Colon (tissue), 2 donors: ENCODE measurements around the gene RPS6KC1.
"Not testable (repeated sequence)": the region's sequence is repeated elsewhere in the genome, so short reads cannot be mapped to it uniquely, and the experiment has no call there.

ENCODE experiments used
- FAIRE-seq: peaks from 2 replicates; lab custom pipeline; 2012; peaks lifted over from hg19 to GRCh38; lab: Jason Lieb, UNC
- donor health status: control.
- donor health status: control.

The RPS6KC1 gene

DNA sequence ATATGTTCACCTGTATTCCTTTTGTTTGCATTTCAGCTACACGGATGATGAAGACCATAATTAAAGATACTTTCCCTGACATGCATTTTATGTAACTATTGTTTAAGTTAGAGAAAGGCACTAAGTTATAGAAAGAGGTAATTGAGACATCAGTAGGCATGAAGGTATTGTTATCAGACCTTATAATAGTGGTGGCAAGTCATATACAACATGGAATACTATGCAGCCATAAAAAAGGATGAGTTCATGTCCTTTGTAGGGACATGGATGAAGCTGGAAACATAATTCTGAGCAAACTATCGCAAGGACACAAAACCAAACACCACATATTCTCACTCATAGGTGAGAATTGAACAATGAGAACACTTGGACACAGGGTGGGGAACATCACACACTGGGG is 109.4 kb downstream of the RPS6KC1 start:
- not testable (repeated sequence) for FAIRE-seq

DNA sequence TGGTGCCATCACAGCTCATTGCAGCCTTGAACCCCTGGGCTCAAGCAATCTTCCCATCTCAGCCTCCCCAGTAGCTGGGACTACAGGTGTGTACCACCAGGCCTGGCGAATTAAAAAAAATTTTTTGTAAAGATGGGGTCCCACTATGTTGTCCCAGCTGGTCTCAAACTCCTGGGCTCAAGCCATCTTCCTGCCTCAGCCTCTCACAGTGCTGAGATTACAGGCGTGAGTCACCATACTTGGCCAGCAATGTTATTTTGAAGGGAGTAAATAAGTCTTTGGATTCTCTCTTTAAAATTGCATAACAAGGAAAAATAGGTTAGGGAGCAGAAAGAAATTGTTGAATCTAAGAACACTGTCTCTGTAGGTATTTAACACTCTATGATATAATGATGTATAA is 111.3 kb downstream of the RPS6KC1 start:
- no peak for FAIRE-seq

DNA sequence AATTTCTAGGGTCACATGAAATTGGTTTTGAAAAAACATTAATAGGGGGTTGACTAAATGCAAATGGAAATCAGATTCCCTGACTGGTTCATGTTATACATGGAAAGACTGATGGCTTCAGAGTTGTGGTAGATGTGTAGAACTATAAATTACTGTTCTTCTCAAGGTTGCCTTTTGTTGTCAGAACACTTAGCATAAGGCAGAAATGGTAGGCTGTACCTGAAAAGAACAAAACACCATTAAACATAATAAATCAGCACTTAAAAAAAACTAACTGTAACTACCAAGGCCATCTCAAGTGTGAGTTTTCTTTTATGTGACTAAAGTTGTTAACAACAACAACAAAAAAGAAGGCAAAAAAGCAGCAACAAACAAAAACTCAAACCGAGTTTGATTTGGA is 111.8 kb downstream of the RPS6KC1 start:
- FAIRE-seq, result no peak

DNA sequence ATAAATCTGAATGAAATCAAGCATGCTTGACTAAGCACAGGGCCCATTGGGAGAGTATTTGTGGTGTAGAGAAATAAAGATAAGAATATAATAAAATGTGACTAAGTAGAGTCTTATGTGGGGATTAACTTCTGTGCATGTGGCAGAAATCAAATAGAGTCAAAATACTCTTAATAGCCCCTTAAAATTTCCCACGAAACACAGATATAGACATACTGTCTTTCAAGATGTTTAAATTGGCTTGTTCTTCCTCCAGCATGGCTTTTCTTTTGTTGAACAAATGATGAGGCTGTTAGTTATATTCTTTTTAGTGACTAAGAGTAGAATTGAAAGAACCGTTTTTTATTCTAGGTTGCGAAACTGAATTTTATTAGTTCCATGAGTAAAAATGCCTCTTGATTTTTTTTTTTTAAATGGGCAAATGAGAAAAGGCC is 112.3 kb downstream of the RPS6KC1 start:
- FAIRE-seq, result no peak

DNA sequence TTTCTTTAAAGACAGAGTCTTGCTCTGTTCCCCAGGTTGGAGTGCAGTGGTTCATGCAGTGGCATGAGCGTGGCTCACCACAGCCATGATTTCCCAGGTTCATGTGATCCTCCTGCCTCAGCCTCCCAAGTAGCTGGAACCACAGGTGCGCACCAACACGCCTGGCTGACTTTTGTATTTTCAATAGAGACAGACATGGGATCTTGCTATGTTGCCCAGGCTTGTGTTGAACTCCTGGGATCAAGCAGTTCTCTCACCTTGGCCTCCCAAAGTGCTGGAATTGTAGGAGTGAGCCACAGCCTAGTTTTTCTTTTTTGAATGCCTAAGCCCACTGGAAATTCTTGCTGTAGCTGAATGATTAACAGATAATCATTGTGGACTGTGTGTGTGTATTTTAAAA is 113.5 kb downstream of the RPS6KC1 start:
- FAIRE-seq, result no peak

DNA sequence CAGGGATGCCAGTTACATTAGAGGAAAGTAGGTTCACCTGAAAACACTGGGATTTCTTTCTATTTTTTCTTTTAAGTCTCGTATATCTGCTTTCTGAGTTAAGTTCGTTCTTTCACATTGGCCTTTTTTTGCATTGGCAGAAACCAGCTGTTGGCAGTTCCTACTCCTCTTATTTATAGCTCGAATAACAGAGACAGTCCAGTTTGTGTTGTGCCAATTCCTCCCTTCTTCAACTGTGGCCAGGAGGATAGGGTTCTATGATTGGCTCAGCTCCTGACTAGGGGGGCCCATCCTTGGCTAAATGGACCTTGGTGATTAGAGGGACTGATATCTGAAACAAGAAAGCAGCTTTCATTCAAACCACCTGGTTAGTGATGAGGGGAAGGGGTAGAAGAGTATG is 115.8 kb downstream of the RPS6KC1 start:
- FAIRE-seq, result no peak

DNA sequence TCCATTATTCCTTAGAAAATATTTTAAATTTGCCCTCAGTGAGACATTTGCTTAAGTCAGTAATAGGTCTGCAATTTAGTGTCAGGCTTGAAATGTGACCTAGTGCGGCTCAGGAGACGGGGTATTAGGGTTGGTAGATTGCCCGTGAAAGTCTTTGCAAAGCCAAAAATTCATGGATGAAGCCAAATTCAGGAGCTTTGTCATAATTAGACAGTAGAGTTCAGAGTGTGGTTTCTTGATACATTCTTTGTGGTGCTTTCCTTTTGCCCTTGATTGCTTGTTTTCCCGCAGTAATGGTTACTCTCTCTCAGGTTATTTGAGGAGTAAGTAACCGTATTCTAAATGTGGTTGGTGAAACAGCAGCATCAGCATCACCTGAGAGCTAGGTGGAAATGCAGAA is 120.7 kb downstream of the RPS6KC1 start:
- no peak for FAIRE-seq

DNA sequence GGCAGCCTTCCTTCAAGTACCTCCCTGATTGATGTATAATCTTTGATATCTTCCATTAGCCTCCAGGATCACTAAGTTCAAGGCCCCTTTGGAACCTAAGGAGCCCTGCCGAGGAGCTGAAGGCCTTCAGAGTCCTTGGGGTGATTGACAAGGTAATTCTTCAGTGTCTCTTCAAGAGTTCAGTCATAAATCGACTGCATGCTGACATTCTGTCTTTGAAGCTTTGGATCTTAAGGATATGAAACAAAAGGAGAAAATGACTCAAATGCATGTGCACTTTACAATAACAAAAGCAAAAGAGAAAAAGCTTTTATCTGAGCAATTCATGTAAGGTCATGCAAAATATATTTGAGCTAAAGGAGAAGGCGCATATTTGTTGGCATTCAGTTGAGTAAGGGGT is 125.3 kb downstream of the RPS6KC1 start:
- FAIRE-seq, result no peak

DNA sequence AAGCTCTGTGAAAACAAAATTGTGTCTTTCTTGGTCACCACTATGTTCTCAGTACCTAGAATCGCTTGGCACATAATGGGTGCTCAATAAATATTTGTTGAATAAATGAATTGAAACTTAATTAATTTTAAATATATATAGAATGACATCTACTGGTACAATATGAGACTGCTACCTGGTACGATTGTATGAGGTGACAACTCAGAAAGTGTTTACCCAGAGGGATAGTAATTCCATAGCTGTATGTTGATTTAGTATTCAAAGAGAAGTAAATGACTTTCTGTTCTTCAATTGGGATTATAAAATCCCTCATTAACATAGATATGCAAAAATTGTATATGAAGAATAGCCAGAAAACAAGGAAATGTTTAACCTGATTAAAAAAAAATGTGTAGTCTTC is 128.7 kb downstream of the RPS6KC1 start:
- no peak for FAIRE-seq

DNA sequence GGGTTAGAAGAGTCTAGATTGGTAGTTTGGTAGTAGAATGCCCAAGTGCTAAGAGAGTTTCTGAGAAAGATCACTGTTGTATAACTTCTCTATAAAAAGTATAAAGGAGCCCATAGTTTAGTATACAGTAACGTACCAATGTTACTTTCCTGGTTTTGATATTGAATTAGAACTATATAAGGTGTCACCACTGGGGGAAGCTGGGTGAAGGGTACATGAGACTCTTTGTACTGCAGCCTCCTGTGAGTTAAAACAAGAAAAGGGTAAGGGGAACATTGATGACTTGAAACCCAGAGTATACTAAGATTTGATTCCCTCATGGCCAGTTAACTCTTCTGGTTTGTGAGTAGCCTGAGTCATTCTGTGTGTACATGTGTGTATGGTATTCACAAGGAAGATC is 129.8 kb downstream of the RPS6KC1 start:
- no peak for FAIRE-seq

DNA sequence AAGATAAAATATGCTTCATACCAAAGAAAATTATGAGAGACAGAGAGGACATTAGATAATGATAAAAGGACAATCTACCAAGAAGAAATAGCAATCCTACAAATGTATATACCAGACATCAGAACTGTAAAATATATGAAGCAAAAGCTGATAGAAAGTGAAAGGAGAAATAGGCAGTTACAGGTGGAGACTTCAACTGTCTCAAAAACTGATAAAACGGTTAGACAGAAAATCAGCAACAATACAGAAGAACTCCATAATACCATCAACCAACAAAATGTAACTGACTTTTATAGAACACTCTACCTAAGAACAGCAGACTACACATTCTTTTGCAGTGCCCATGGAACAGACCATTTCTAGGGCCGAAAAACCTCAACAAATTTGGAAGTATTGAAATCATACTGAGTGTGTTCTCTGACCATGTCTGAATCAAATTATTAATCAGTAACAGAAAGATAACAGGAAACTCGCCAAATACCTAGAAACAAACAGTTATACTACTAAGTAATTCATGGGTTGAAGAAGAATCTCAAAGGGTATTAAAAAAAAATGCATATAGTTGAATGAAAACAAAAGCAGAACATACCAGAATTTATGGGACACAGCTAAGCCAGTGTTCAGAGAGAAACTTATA is 132.1 kb downstream of the RPS6KC1 start:
- no peak for FAIRE-seq

DNA sequence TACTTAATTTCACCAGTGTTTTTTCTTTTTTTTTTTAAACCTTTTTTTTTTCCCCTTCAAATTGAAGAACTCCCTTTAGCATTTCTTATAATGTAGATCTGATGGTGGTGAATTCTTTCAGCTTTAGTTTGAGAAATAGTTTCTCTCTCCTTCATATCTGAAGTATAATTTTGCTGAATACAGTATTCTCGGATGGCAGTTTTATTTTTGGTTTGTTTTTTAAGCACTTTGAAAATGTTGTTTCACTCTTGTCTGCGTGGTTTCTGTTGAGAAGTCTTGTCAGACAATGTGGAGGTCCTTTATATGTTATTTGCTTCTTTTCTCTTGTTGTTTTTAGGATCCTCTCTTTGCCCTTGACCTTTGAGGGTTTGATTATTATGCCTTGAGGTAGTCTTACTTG is 135.1 kb downstream of the RPS6KC1 start:
- no peak for FAIRE-seq

DNA sequence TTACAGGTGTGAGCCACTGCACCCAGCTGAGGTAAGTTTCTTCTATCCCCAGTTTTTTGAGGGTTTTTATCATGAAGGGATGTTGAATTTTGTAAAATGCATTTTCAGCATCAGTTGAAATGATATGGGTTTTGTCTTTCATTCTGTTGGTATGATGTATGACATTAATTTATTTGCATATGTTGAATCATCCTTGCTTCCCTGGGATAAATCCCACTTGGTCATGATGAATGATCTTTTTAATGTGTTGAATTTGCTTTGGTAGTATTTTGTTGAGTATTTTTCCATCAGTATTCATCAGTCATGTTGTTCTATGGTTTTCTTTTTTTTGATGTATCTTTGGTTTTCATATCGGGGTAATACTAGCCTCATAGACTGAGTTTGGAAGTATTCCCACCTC is 141.0 kb downstream of the RPS6KC1 start:
- no peak for FAIRE-seq

DNA sequence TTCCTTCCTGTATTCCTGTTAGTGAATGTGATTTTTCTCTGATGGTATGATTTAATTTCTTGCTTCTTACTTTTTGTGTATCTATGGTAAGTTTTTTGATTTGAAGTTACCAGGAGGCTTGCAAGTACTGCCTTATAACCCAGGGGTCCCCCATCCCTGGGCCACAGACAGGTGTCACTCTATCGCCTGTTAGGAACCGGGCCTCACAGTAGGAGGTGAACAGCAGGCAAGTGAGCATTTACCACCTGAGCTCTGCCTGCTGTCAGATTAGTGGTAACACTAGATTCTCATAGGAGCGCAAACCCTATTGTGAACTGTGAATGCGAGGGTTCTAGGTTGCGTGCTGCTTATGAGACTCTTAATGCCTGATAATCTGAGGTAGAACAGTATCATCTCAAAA is 143.3 kb downstream of the RPS6KC1 start:
- no peak for FAIRE-seq

DNA sequence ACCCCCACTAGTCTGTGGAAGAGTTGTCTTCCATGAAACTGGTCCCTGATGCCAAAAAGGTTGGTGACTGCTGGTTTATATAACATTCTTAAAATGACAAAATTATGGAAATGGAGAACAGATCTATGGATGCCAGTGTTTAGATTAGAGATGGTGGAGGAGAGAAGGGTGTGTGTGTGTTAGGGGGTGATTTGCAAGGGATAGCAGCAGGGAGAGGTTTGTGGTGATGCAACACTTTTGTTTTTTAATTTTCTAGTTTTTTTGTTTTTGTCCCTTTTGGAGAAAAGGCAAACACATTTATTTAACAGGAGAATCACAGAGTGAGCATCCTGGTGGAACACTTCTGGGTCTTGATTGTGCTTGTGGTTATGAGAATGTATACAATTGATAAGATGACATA is 143.8 kb downstream of the RPS6KC1 start:
- FAIRE-seq, result no peak

DNA sequence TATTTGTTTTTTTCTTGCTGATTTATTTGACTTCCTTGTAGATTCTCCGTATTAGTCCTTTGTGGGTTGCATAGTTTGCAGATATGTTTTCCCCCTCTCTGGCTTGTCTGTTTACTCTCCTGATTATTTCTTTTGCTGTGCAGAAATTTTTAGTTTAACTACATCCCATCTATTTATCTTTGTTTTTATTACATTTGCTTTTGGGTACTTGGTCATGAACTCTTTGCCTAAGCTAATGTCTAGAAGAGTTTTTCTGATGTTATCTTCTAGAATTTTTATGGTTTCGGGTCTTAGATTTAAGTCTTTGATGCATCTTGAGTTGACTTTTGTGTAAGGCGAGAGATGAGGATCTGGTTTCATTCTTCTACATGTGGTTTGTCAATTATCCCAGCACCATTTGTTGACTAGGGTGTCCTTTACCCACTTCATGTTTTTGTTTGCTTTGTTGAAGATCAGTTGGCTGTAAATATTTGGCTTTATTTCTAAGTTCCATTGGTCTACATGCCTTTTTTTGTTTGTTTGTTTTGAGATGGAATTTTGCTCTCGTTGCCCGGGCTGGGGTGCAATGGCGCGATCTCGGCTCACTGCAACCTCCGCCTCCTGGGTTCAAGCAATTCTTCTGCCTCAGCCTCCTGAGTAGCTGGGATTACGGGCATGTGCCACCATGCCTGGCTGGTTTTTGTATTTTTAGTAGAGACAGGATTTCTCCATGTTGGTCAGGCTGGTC is 145.4 kb downstream of the RPS6KC1 start:
- FAIRE-seq, result not testable (repeated sequence)

DNA sequence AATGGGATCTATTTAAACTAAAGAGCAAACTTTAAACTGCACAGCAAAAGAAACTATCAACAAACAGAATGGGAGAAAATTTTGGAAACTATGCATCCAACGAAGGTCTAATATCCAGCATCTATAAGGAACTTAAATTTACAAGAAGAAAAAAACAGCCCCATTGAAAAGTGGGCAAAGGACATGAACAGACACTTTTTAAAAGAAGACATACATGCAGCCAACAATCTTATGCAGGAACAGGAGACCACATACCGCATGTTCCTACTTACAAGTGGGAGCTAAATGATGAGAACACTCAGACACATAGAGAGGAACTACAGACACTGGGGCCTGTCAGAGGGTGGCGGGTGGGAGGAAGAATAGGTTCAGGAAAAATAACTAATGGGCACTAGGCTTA is 149.6 kb downstream of the RPS6KC1 start:
- no peak for FAIRE-seq

DNA sequence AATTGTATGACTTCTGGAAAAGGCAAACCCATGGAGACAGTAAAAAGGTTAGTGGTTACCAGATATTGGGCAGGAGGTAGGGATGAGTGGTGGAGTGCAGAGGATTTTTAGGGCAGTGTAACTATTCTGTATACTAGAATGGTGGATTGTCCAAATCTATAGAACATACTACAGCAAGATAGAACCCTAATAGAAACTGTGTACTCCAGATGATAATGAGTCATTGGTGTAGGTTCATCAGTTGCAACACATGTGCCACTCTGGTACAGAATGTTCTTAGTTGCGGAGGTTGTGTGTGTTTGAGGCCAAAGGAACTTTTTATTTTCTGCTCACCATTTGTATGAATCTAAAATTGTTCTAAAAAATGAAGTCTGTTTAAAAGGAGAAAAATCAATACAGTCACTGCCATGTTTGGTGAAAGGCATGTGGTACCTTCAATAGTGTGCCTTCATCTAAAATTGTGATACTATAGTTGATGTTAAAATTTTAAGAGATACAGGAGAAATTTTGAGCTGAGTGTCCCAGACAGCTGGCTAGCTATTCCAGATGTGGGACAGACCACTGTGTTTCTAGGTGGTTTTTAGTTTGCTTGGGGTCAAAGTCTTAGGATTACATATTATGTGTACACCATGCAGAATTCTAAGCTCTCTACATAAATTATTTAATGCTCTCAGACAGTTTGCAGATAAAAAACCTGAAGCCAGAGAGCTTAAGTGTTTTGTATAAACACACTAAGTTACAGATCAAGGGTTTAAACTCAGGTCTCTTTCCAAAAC is 150.5 kb downstream of the RPS6KC1 start:
- no peak for FAIRE-seq

DNA sequence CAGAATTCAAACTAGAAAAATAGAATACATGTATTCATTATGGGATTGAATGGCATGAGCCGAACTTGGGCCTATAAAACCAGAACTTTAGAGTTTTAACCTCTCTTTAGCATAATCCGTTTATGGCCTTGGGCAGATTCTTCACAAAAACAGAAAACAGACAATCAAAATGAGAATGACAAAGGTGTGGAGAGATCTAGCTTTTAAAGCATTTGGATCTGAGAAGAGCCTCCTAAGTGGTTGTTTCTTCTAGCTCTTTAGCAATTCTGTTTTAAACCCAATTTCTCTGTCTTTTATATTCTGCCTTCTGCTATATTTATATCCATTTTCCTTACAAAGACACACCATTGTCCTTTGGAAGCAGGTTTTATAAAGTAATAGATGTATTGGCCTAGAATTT is 160.2 kb downstream of the RPS6KC1 start:
- no peak for FAIRE-seq

DNA sequence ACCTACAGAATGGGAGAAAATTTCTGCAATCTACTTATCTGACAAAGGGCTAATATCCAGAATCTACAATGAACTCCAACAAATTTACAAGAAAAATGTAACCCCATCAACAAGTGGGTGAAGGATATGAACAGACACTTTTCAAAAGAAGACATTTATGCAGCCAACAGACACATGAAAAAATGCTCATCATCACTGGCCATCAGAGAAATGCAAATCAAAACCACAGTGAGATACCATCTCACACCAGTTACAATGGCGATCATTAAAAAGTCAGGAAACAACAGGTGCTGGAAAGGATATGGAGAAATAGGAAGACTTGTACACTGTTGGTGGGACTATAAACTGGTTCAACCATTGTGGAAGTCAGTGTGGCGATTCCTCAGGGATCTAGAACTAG is 168.0 kb downstream of the RPS6KC1 start:
- not testable (repeated sequence) for FAIRE-seq

DNA sequence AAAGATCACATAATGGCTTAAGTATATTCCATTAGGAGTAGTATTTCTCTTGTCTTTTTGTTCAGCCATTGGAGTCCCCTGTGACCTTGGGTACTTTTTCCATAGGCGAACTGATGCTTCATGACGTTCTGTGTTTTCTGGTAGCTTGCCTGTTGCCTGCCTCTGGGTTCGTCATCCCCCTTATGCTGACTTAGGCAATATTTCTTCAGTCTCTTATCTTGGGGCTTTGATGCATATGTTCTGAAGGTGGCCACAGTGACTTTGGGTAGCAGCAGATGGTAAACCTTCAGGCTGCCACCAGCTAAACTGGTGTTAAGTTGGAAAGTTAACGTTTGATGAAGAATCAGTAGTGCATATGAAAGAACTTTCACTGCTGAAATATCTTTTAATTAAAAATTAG is 170.2 kb downstream of the RPS6KC1 start:
- no peak for FAIRE-seq

DNA sequence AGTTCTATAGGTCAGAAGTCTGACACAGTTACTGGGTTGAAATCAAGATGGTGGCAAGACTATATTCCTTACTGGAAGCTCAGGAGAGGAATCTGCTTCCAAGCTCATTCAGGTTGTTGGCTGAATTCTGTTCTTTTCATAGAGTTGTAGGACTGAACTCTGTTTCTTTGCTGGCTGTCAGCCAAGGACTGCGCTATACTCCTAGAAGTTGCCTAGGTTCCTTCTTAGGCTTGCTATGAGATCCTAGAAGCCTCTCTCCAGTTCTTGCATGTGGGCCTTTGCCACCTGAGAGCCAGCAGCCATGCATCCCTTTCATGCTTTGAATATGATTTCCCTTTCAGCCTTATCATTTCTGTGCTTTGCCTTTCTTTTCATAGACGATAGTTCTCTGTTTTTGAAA is 176.4 kb downstream of the RPS6KC1 start:
- FAIRE-seq, result no peak

DNA sequence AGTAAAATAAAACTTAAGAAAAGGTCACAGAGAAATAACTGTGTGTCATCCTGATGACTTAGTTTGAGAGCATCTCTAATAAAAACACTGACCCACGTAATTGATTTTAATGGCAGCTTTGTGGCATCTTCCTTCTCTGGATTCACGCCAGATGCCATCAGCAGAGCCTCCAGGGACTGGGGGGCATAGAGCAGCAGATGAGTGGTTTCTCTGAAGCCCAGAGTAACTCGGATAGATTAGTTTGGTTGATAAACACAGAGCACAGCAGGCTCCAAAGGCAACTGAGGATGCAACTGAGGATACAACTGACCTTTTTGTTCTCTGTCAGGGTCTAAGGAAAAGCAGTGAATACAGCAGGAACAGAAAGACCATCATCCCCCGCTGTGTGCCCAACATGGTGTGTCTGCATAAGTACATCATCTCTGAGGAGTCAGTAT is 180.8 kb downstream of the RPS6KC1 start:
- no peak for FAIRE-seq
